Left kidney (tissue), 2 donors: ENCODE measurements around the gene CXCL9. TPM values are rescaled to one million over a fixed set of nuclear protein-coding genes. Genes with fewer than 3 reads are reported as not detected.
"Not testable (repeated sequence)": the region's sequence is repeated elsewhere in the genome, so short reads cannot be mapped to it uniquely, and the experiment has no call there.

ENCODE experiments used
- DNase-seq: peaks from one replicate; pipeline ENCODE4 v3.0.0-alpha.2; 2013
- polyA plus RNA-seq: library from polyadenylated mRNA; unstranded; fragments of 120-200 nt; gene quantifications from one replicate; pipeline ENCODE4 v1.2.1, GENCODE V29; 2013; ENCODE audit not compliant: insufficient read length

Gene CXCL9
- polyA plus RNA-seq, 1 donor = 0.12 TPM

DNA sequence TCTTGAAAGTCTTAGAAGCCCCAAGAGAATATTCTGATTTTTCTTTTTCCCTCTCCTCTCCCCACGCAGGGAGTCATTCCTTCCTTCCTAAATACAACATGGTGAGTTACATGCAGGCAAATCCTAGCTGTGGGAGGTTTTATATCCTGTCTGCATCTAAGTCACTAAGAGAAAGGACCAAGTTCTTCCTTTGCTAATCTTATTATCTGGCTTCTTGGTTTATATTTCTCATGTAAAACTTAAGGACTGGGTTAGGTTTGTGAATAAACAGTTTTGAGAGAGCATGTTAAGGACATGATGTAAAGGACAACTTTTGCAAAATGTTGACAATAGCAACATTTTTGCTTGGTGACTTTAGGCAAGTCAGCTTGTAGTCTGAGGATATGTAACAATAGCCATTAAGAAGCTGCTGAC is 5.1 kb upstream of the CXCL9 start:
- no peak for DNase-seq

DNA sequence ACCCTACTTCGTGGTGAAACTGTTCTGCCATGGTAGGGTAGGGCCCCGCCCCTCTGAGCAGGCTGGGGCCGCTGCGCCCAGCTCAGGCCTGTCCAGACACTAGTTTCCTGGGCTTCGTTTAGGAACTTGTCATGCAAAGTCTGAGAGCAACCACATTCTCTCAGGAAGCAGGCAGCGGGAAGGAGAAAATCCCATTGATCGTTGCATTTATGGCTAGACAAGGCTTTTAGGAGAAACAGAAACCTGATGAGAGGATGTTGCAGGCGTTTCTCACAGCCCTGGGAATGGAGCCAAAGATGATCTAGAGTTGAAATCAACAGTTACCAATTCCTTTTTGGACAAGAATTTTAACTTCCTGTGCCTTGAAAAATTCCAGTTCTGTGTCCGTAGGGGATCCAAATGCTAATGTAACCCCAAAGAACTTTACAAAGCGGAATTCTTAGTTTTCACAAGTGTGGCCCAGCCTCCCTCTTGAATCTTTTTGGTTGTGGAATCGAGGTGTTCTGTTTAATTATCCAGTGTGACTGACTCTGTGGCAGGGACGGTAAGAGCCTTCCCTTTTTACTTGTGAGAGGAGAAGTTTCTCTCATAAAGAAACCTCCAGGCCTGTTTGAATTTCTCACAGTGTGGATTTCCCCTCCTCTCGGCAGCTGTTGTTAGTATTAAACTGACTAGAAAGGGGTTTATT is 4.5 kb upstream of the CXCL9 start:
- peak; percentile 11 for DNase-seq

DNA sequence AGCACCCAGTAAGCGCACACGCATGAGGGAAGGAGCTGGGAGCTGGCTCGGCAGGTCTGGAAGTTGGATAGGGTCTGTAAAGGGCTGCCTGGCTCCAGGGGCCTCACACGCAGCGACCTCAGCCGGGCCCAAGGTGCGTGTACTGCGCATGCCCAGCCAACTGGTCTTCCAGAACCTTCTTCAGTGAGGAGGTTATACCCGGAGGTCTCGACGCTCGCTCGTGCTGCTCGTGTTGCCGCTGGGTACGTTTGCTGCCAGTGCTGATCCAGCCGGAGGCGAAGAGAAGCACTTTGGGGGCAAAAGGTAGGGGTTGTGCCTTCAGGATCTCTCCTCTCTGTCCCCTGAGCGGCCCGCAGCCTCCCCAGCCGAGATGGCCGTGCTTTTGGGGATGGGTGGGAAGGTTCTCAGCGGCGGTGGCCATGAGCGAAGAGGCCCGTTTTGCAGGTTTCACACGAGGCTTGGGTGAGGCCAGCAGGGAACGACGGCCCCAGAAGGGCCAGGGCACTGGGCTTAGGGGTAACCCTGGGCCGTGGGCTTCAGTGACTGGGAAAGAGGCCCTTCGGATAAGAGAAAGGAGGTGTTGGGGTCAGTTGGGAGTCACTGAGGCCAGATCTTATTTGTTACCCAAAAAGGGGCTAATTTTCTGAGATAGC is 3.8 kb upstream of the CXCL9 start:
- DNase-seq = no peak

DNA sequence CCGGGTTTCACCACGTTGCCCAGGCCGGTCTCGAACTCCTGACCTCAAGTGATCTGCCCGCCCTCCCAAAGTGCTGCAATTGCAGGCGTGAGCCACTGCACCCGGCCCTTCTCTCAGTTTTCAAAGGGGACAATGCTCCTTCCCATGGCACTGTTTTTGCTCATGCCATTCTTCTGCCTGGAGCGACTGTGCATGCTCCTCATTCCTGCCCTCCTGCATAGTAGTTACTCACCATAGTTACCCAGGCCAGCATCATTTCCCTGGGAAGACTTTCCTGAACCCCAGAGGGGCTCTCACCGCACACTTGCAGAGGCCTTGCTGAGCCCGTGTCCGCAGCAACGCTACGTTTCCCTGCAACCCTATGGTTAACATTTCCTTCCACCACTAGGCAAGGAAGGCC is 3.3 kb upstream of the CXCL9 start:
- no peak for DNase-seq

DNA sequence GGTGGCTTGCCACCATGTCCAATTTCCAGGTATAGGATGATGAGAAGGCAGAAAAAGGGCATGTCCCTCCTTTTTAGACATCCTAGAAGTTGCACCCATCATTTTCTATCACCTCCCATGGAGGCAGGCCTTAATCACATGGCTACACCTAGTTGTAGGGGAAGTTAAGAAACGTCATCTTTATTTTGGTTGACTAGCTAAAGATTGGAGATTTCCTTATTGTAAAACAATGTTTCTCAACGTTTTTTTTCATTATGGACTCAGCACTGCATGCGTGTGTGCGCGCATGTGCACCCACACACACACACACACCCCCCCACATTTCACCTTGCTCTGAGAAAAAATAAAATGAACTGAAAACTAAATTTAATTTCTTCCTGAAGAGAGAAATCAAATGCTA is 2.0 kb upstream of the CXCL9 start:
- no peak for DNase-seq

DNA sequence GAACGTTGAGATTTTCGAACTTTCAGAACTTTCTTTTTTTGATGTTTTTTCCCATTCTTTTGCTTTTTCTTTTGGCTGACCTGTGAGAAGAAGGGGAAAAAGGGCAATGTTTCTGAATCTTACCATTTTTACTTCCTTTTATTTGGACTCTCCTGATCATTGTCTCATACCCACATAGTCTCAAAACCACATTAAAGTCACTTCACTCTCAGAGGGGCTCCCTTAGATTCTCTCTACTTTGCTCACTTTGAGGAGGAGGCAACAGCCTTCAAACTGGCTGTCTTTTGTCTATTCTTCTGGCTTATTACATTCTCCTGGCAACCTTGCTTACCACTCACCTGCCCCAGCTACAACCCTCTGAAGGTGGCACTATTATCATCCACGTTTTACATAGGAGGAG is 3.7 kb downstream of the CXCL9 start:
- DNase-seq = no peak

DNA sequence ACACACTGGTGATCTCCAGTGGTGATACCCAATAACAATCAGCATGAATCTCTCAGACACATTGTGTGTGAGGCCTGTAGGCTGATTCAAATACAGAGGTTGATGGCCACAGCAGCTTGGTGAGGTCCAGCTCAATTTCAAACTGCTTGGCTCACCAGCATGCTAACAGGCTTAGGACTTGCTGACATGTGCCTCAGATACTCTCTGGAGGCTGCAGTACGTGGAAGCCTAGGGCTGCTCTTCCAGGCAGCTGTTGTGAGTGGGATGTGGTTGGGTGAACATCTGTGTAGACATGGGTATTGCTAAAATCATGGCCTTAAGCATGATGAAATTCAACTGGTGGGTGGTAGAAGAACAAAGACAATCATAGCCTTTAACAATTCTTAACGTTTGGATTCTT is 4.3 kb downstream of the CXCL9 start:
- DNase-seq = no peak

DNA sequence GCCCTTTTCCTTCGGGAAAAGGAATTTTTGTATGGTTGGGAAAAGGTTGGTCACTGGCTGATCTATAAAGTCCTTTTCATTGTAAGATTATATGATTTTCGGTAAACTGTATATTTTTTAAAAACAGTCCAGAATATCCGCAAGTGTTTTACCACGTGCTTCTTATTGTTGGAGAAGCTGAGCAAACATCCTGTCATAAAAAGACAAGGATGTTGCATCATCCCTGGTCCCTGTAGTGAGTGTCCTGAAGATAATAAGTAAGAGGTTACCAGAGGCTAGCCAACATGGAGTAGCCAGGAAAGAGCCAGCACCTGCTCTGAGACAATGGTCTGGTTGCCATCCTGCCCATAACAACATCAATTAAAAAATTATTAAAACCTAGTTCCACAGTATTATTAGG is 5.1 kb downstream of the CXCL9 start:
- no peak for DNase-seq

DNA sequence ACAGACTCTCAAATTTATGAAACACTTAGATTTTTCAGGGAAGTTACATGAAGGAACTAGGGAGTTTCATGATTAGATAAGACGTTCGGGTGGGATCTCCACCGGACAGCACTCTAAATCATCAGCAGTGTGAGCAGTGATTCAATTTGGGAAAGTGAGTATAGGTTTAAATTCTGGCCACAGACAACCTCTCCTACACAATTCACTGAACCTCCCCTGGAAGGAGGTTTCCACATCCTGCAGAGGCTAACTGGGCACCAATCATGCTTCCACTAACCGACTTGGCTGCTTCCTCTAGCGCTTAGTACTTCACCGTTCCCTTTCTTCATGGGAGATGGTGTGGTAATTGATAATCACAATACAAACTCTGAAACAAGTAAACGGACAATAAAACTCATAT is 5.6 kb downstream of the CXCL9 start:
- DNase-seq = no peak

DNA sequence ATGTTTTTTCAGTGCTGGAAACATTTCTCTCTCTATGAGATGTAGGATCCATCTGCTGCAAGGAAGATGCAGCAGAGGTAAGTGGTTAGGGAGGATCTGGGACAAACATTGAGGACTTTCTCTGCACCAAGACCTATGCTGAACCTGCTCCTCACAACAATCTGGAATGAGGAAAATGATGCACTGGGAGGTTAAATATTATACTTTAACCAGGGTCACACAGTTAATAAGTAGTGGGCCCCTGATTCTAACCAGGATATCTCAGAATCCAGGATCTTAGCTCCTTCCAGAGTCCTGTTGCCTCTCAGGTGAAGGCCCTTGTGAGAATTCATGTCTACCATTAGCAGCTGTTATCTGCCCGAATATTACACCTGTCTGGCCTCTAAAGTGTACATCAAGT is 7.0 kb downstream of the CXCL9 start:
- no peak for DNase-seq

DNA sequence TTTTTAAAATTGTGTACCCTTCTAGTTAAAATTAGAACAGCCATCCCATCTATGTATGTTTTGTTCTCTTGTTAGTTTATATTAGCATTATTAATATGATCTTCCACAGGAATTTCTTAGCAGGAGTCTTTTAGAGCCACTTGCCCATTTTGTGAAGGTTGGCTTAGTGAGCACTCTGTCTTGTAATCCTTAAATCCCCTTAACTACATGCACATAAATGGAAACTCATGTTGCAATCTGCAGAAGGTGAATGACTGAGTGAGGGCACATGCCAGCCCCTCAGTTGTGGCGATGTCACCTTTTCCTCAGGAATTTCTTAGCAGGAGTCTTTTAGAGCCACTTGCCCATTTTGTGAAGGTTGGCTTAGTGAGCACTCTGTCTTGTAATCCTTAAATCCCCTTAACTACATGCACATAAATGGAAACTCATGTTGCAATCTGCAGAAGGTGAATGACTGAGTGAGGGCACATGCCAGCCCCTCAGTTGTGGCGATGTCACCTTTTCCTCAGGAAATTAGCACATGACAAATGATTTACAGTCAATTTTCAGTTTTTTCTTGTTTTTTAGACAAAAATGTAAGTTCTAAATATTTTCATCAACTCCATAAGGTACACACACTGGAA is 8.7 kb downstream of the CXCL9 start:
- not testable (repeated sequence) for DNase-seq

DNA sequence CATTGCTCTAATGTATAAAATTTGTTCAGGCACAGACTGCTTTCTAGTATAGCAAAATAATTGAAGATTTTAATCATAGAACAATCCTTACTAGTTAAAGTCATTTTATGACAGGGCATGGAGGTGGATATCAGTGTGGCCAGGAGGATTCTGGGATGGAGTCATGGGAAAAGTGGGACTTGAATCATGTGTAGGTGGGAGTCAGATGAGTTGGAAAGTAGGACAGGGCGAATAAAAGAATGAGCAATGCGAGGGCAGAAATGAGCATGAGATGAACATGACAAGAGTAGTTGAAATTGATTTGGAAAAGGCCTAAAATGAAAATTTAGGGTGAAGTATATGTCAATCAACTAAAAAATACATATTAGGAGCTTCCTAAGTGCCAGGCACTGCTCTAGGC is 9.4 kb downstream of the CXCL9 start:
- DNase-seq = no peak

DNA sequence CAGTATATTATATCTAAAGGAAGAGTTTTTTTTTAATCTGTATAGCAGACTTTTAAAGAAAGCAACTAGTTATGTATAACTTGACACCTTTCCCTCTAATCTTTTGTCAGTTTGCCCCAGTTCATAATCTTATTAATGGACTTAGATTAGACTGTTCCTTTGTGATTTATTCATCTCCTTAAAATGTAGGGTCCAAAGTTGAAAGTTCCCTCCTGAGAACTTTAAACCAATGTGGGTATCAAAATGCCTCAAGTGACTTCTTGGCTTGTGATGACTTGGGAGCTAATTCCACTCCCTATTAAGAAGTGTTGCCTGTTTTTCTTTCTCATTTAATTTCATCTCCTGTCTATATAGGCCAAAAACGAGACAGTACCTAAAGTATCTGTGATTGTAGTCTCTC is 10.2 kb downstream of the CXCL9 start:
- DNase-seq = no peak

DNA sequence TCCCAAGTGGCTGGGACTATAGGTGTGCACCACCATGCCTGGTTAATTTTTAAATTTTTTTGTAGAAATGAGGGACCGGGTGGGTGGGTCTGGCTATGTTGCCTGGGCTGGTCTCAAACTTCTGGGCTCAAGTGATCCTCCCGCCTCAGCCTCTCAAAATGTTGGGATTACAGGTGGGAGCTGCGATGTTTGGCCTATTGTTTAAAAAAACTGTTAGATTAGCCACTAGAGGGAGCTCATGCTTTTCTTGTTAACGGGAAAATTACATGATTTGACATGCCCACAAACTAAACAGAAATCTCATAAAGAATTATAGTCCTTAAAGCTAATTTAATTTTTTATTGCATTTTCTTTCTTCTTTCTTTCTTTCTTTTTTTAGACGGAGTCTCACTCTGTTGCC is 11.6 kb downstream of the CXCL9 start:
- peak; percentile 51 for DNase-seq

DNA sequence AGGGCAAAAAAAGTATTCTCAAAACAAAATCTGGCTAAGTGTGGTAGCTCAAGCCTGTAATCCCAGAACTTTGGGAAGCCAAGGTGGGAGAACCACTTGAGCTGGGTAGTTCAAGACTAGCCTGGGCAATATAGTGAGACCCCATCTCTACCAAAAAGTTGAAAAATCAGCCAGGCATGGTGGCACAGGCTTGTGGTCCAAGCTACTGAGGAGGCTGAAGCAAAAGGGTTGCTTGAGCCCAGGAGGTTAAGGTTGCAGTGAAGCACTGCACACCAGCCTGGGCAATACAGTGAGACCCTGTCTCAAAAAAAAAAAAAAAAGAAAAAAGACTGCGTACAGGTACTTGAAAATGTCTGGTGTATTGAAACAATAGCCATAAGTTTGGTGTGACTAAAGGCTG is 14.8 kb downstream of the CXCL9 start:
- DNase-seq = no peak

DNA sequence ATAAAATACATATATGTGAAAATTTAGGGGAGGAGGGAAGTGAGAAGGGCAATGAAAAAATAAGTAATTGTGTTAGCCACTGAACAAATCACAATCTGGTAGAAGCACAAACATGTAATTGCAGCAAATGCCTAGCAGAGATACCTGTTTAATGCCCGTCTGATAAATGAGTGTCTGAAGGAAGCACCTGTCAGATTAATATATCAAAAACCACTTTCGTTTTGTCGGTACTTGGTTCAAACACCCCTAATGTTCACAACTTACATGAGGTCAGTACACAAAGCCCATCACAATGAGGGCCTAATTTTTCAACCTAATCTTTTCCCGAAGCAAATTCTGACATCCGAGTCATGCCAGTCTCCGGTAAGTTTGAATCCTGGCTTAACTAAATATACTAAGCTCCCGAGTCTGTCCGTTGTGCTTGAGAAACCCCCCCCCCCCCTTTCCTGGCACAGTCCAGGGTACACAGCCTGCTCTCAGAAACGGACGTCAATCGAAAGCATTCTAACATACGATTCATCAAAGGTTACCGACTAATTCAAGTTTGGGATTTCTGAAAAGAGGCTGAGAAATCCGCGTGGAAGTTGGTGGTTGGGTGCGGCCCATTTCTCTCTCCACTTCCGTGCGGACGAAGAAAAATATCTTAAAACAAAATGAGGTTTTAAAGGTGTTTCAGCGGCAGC is 17.3 kb downstream of the CXCL9 start:
- no peak for DNase-seq

DNA sequence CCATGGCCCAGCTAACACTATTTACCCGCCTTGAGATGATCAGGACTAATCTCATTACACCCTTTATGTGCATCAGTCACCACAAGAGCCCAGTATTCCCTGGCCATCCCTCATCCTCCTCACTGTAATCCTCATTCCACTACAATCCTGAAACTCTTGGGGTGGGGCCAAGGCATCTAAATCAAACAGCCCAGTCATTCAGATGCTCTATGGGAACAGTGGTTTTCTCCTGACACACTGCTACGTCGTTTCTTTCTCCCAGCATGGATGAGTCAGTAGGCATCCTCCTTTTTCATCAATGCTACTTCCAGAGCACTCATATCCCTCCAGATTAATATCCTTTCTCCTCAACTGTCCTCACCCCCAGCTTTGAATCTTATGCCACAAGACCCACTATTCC is 22.2 kb downstream of the CXCL9 start:
- no peak for DNase-seq

DNA sequence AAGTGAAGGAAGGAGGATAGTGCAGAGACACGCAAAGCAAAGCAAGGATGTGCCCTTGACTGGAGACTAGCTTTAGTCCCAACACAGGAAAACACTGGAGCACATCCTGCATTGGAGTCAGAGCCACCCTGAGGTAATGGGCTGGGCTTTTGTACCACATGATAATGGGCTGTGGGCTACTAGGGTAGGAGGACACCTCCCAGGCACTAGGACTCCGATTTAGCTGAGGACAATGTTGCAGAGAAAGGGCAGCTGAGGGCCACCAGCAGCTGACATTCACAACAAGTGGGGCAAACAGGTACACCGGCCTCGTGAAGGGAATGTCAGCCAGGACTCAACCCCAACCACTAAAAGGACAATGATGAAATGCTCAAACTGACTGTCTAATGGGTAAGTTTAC is 26.7 kb downstream of the CXCL9 start:
- DNase-seq = no peak

DNA sequence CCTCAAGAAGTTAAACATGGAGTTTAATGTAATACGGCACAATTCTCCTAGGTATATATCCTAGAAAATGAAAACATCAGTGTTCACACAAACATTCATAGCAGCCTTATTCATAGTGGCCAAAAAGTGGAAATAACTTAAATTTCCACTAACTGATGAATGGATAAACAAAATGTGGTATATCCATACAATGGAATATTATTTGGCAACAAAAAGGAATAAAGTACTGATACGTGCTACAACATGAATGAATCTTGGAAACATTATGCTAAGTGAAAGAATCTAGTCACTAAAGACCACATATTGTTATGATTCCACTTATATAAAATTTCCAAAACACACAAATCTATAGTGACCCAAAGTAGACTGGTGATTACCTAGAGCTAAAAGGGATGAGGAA is 31.1 kb downstream of the CXCL9 start:
- no peak for DNase-seq

DNA sequence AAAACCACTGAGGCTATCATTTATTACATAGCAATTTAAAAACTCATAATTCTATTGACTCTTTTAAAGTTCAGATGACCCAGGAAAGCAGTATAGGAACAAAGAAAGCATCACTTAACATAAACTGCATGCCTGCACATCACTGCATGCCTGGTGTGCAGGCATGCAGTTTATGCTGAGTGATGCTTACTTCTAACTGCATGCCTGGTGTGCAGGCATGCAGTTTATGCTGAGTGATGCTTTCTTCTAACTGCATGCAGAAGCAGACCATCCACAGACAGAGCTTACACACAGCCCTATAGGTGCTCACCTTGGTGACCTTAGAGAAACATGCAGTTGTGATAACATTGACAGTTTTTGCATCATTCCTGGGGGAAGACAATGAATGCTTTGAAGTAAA is 33.5 kb downstream of the CXCL9 start:
- no peak for DNase-seq

DNA sequence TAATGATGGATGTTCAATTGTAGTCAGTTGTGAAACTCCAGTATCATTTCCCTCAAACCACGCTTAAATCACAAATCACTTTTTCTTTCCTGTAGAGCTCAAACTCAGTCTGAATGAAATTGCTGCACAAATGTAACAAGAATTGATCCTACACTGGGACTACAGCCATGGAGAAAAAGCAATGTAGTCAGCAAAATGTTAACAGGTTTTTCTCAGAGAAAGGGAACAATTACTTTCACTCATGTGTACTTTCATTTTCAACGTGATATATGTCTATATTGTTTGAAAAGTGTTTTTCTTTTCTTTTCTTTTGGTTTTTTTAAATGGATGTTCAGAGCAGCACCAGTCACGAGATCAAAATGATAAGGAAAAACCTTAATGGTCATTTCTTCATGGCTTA is 39.2 kb downstream of the CXCL9 start:
- DNase-seq = no peak

DNA sequence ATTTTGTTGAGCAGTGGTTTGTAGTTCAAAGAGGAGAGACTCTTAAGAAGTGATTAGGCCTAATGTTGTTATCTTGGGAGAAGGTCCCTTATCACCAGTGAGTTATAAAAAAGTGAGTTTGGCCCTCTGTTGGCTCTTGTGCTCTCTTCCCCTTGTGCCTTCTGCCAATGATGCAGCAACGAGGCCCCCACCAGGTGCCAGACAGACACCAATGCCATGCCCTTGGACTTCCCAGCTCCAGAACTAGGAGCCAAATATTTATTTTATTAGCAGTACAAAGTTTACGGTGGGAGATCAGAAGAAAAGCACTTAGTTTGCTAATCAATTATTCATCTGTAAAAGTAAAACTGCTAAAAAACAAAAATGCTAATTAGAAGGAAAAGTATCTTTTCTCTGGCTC is 43.8 kb downstream of the CXCL9 start:
- no peak for DNase-seq

DNA sequence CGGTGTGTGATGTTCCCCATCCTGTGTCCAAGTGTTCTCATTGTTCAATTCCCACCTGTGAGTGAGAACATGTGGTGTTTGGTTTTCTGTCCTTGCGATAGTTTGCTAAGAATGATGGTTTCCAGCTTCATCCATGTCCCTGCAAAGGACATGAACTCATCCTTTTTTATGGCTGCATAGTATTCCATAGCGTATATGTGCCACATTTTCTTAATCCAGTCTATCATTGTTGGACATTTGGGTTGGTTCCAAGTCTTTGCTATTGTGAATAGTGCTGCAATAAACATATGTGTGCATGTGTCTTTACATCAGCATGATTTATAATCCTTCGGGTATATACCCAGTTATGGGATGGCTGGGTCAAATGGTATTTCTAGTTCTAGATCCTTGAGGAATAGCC is 45.2 kb downstream of the CXCL9 start:
- not testable (repeated sequence) for DNase-seq
